Testis (tissue), 3 donors: ENCODE results near the gene ALK. TPM values are rescaled to one million over a fixed set of nuclear protein-coding genes. Genes with fewer than 3 reads are reported as not detected.

ENCODE experiments used
- DNase-seq: peaks from one replicate; pipeline ENCODE4 v3.0.0-alpha.2; 2019
- H3K27ac ChIP-seq, 2 donors: fragments of 200-600 bp; sonication (generic); one replicate each; pipeline ENCODE4 v1.5.1; 2019
- H3K27me3 ChIP-seq: fragments of 200-600 bp; sonication (generic); one replicate; pipeline ENCODE4 v1.5.1; 2019
- H3K36me3 ChIP-seq: fragments of 200-600 bp; sonication (generic); one replicate; pipeline ENCODE4 v1.5.1; 2017; ENCODE audit warnings: low read depth; ENCODE audit errors: missing control alignments
- H3K4me1 ChIP-seq: fragments of 200-600 bp; sonication (generic); one replicate; pipeline ENCODE4 v1.5.1; 2019
- H3K4me3 ChIP-seq, 2 donors: fragments of 200-600 bp; sonication (generic); one replicate each; pipeline ENCODE4 v1.5.1; 2017 to 2019
- H3K9me3 ChIP-seq: fragments of 200-600 bp; sonication (generic); one replicate; pipeline ENCODE4 v1.5.1; 2017
- POLR2A ChIP-seq: fragments of 450-650 bp; IDR thresholded peaks from one replicate; pipeline ENCODE4 v1.6.1; 2017; ENCODE audit warnings: antibody characterized with exemption, mild to moderate bottlenecking, moderate library complexity
- WGBS, 2 donors: methylation state at CpG; one replicate each; pipeline ENCODE4 v1.1.5; 2018; 5-methylcytosine and 5-hydroxymethylcytosine counted together
- intact Hi-C: fragments of 100-400 bp; cut with DNase I; formaldehyde crosslinking; loops from one replicate; pipeline ENCODE4 v1.15.1; 2023; ENCODE audit warnings: low total_unique reads
- polyA plus RNA-seq: library from polyadenylated mRNA; stranded (reverse); fragments of 350-450 nt; fragmentation: Illumina TruSeq; extraction: RNeasy Lipid Tissue Mini Kit (QIAGEN cat#74804); gene quantifications from one replicate; pipeline ENCODE4 v1.2.3, GENCODE V29; 2014; ENCODE audit warnings: low read depth, low replicate concordance; ENCODE audit not compliant: insufficient read depth
- total RNA-seq, 2 donors: library from RNA; depleted of rRNA; stranded (reverse); fragments of >200 nt; gene quantifications; one replicate each; pipeline ENCODE4 v1.2.3, GENCODE V29; 2016
- TF ChIP-seq, protein P1 (sequence below), 3 experiments: fragments of 450-650 bp in 2 of 3; fragments of 200-600 bp in 1 of 3; sonication (generic) in 1 of 3; IDR thresholded peaks; one replicate each; pipeline ENCODE4 v1.5.1; 2016 to 2019; ENCODE audit warnings: antibody characterized with exemption in 3 of 3, mild to moderate bottlenecking in 2 of 3, moderate library complexity in 1 of 3

Gene ALK
- total and polyA plus RNA-seq, 3 donors from 2014 or later = 2.1 to 3.8 (median 3.8) TPM

- no peaks in the 10 kb centered on the region for H3K27me3 ChIP-seq
- no peak overlapping the region for H3K27ac ChIP-seq
- H3K36me3 ChIP-seq = no peaks in the 10 kb centered on the region
- H3K9me3 ChIP-seq = no peaks in the 10 kb centered on the region
- no peak overlapping the region for H3K4me3 ChIP-seq
- TF ChIP-seq, protein P1, sequence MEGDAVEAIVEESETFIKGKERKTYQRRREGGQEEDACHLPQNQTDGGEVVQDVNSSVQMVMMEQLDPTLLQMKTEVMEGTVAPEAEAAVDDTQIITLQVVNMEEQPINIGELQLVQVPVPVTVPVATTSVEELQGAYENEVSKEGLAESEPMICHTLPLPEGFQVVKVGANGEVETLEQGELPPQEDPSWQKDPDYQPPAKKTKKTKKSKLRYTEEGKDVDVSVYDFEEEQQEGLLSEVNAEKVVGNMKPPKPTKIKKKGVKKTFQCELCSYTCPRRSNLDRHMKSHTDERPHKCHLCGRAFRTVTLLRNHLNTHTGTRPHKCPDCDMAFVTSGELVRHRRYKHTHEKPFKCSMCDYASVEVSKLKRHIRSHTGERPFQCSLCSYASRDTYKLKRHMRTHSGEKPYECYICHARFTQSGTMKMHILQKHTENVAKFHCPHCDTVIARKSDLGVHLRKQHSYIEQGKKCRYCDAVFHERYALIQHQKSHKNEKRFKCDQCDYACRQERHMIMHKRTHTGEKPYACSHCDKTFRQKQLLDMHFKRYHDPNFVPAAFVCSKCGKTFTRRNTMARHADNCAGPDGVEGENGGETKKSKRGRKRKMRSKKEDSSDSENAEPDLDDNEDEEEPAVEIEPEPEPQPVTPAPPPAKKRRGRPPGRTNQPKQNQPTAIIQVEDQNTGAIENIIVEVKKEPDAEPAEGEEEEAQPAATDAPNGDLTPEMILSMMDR (IDR thresholded peaks at IDR 0.05) = no peak
- TF ChIP-seq POLR2A = no peak
- DNase-seq = no peak
- no peaks in the 10 kb centered on the region for H3K4me1 ChIP-seq
- intact Hi-C loops = no loop called here
- WGBS, 2 donors = 57 to 67% methylated on average over 2 of the region's 2 CpGs
Observed at GRCh38 chr2:29697715-29698114, 223.7 kb downstream of the ALK start.

- intact Hi-C loops = no loop called here
- 83 to 85% methylated on average over 3 of the region's 3 CpGs for WGBS, 2 donors
- H3K9me3 ChIP-seq = no peaks in the 10 kb centered on the region
- H3K27me3 ChIP-seq = no peaks in the 10 kb centered on the region
- H3K27ac ChIP-seq = no peak overlapping the region
- no peak overlapping the region for H3K4me3 ChIP-seq
- TF ChIP-seq POLR2A = no peak
- TF ChIP-seq, protein P1 (IDR thresholded peaks at IDR 0.05) = no peak
- no peaks in the 10 kb centered on the region for H3K4me1 ChIP-seq
- H3K36me3 ChIP-seq = no peaks in the 10 kb centered on the region
- no peak for DNase-seq
Observed at GRCh38 chr2:29697181-29697580, 224.2 kb downstream of the ALK start.

DNA sequence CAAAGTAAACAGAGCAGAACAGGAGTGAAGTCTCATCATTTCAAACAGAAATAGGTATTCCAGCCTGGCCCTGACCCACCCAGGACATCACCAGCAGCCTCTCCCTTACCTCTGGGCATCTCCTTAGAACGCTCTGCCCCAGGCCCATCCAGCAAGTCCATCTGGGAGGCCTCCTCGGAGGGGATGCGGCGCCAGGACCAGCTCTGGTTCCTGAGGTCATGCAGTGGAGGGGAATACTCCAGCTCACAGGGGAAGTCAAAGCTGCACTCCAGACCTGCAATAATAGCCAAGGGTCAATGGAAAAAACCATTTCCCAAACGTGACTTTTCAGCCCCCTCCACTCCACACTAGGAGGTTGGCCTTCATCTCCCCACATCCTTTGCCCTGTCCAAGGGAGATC lies 226.6 kb downstream of the ALK start:
- intact Hi-C loops = no loop called here

DNA sequence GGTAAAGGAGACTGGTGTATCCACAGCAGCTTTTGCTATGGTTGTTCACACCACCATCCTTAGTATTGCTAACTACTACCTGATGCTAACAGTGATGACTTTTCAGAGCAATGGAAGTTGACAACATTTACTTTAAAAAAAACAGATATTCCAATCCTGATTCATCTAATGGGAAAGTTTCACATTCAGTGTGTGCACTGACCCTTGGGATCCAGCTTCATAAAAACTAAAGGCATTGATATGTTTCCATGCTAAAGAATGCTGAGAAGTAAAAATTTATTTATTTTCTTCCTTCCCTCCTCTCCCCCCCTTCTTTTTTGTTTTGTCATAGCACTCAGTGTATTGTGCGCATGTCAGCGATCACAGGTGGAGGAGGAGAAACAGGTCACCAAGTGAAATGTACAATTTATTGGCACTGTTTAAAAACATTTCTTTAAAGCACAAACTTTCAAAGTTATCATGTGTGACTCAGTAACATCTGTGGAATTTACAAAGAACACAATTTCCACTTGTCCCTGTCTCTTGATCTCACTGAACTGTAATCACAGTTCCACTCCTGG lies 229.9 kb downstream of the ALK start:
- no peaks in the 10 kb centered on the region for H3K36me3 ChIP-seq
- no peak for DNase-seq
- no peak overlapping the region for H3K4me3 ChIP-seq
- no peaks in the 10 kb centered on the region for H3K9me3 ChIP-seq
- no peak for TF ChIP-seq POLR2A
- TF ChIP-seq, protein P1 (IDR thresholded peaks at IDR 0.05) = no peak
- 94 to 97% methylated on average over 2 of the region's 2 CpGs for WGBS, 2 donors
- intact Hi-C loops = no loop called here
- no peaks in the 10 kb centered on the region for H3K4me1 ChIP-seq
- H3K27ac ChIP-seq = no peak overlapping the region
- H3K27me3 ChIP-seq = no peaks in the 10 kb centered on the region

More for the DNA sequence above, 226.6 kb downstream of the ALK start:
- WGBS, 2 donors = 89 to 91% methylated on average over 4 to 5 of the region's 5 CpGs
- Histone ChIP-seq H3K36me3 (no peaks in the 10 kb centered on the region), H3K27me3 (no peaks in the 10 kb centered on the region), H3K4me1 (no peaks in the 10 kb centered on the region), H3K4me3 (no peak overlapping the region), H3K9me3 (no peaks in the 10 kb centered on the region), H3K27ac (no peak overlapping the region)
- no peak for DNase-seq
- no peak for TF ChIP-seq POLR2A
- TF ChIP-seq, protein P1 (IDR thresholded peaks at IDR 0.05) = no peak

DNA sequence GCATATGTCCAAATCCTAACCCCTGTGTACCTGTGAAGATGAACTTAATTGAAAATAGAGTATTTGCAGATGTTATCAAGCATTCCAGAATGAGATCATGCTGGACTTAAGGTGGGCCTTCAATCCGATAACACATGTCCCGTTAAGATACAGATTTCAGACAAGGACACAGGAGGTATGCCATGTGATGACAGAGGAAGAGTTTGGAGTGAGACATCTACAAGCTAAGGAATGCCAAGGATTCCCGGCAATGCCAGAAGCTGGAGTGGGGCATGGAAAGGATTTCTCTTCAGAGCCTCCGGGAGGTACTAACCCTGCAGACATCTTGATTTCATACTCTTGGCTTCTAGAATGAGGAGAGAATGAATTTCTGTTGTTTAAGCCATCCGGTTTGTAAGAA lies 231.7 kb downstream of the ALK start:
- Histone ChIP-seq H3K36me3 (no peaks in the 10 kb centered on the region), H3K27ac (no peak overlapping the region), H3K4me3 (no peak overlapping the region), H3K4me1 (no peaks in the 10 kb centered on the region), H3K9me3 (no peaks in the 10 kb centered on the region), H3K27me3 (no peaks in the 10 kb centered on the region)
- intact Hi-C loops = no loop called here
- DNase-seq = no peak
- no peak for TF ChIP-seq POLR2A
- TF ChIP-seq, protein P1 (IDR thresholded peaks at IDR 0.05) = no peak
- WGBS, 2 donors = 90 to 92% methylated on average over 5 of the region's 5 CpGs
